ENCODE data around the gene OTOP2. TPM values are rescaled to one million over a fixed set of nuclear protein-coding genes. Genes with fewer than 3 reads are reported as not detected.

OTOP2 gene
- total and polyA plus RNA-seq, 2 of the 4 experiments (the other 2 are of a cell fraction): not detected

GRCh38 chr17:74960570-74961342 is 36.7 kb downstream of the OTOP2 start:
- H3K4me1 ChIP-seq (ENCODE audit: control insufficient read depth, insufficient read depth, low read length): 0 out of 2 replicates have a peak, but pooled peaks cover 1% of the 10 kb centered on the region
- no peak overlapping the region for H4K5ac ChIP-seq (ENCODE audit: low read depth, low read length)
- peak overlapping the region; percentile 83 for H2AFZ ChIP-seq (replicated peaks; ENCODE audit: low read length, poor library complexity)
- in situ Hi-C loops (cut with MboI; ENCODE audit: low sequenced_read_pairs) (loop anchor here (10.0 kb wide), 1 partner anchor 244 kb away; the partner anchor contains the start of gene NUP85), intact Hi-C loops (cut with micrococcal nuclease) (loop anchor here (1.0 to 5.0 kb wide), 4 partner anchors 52 to 241 kb away; partner anchors contain the start of genes ATP5PD, KCTD2 and MRPL58), dilution Hi-C loops (cut with HindIII; ENCODE audit: low sequenced_read_pairs, unreplicated experiment) (no loop called here)
- H3K4ac ChIP-seq (ENCODE audit: low read depth, low read length): no peak overlapping the region
- H3K9ac ChIP-seq (ENCODE audit: low read depth, low read length): no peak overlapping the region
- no peaks in the 10 kb centered on the region for H3K36me3 ChIP-seq (ENCODE audit: control insufficient read depth, insufficient read depth, low read length)
- DNase-seq: peak; percentile 30
- H4K8ac ChIP-seq (ENCODE audit: low read depth in 2 of 2, low read length in 2 of 2): no peak overlapping the region
- H2BK20ac ChIP-seq (ENCODE audit: low read depth, low read length): no peak overlapping the region
- H3K27ac ChIP-seq (ENCODE audit: insufficient read depth, low read length): no peak overlapping the region
- H3K56ac ChIP-seq (ENCODE audit: extremely low read depth, insufficient read depth, low read length): no peak overlapping the region
- H2BK120ac ChIP-seq (ENCODE audit: low read depth, low read length): no peak overlapping the region
- no peaks in the 10 kb centered on the region for H3K9me1 ChIP-seq (ENCODE audit: insufficient read depth, low read length)
- 45% methylated on average over 5 of the region's 19 CpGs; no CpG with 5 or more reads in 1 of the 2 experiments for WGBS, 2 experiments (ENCODE audit: extremely low coverage in 2 of 2, insufficient read length in 1 of 2)
- H4K20me1 ChIP-seq (ENCODE audit: insufficient read depth, low read length): no peaks in the 10 kb centered on the region
- no peak overlapping the region for H3K4me3 ChIP-seq (ENCODE audit: insufficient read depth, low read depth, low read length)
- peak overlapping the region; percentile 90 for H2AK9ac ChIP-seq (replicated peaks; ENCODE audit: low read depth, low read length, poor library complexity)
- H3K14ac ChIP-seq (replicated peaks; ENCODE audit: low read depth, low read length): no peak overlapping the region
- BruUV-seq (replicated peaks): no TSS peak
- H3K79me1 ChIP-seq (ENCODE audit: low read depth in 1 of 2, low read length in 2 of 2): no peaks in the 10 kb centered on the region
- ChIA-PET POLR2A (ENCODE audit: unreplicated experiment) (no interaction called here), CTCF (interaction anchor here (0.6 to 2.4 kb wide), 12 partner anchors 9 to 241 kb away, joined by 3 to 9 read pairs (median 4); partner anchors contain the start of genes CDR2L, FDXR and MRPL58)
- no peak overlapping the region for H3K18ac ChIP-seq (ENCODE audit: low read depth, low read length)
- no peak overlapping the region for H2AK5ac ChIP-seq (ENCODE audit: low read depth, low read length)
- H2BK5ac ChIP-seq (ENCODE audit: low read depth, low read length, poor library complexity, severe bottlenecking): no peak overlapping the region
- H3K27me3 ChIP-seq (ENCODE audit: control insufficient read depth, insufficient read depth, low read length): peaks cover 12% of the 10 kb centered on the region
- no peak overlapping the region for H3K4me2 ChIP-seq (ENCODE audit: low read depth, low read length)
- ATAC-seq (ENCODE audit: low read depth): peak; percentile 21; the same call in 1 of the 2 replicates
- H3K9me3 ChIP-seq (ENCODE audit: control insufficient read depth, insufficient read depth, low read length): no peaks in the 10 kb centered on the region
- TF ChIP-seq FOS (IDR thresholded peaks at IDR 0.05; ENCODE audit: low read depth, low read length) (no peak), CTCF (conservative IDR thresholded peaks at IDR 0.05; ENCODE audit: low read depth, low read length) (peak; percentile 47), MXI1 (IDR thresholded peaks at IDR 0.05; ENCODE audit: borderline replicate concordance, low read depth, low read length) (no peak), BHLHE40 (IDR thresholded peaks at IDR 0.05; ENCODE audit: low read depth, low read length) (peak; percentile 92), RAD21 (IDR thresholded peaks at IDR 0.05; ENCODE audit: low read length) (peak; percentile 37; the same call in 1 of the 2 replicates), SMC3 (IDR thresholded peaks at IDR 0.05; ENCODE audit: low read depth, low read length) (peak; percentile 28), USF2 (IDR thresholded peaks at IDR 0.05; ENCODE audit: low read depth, low read length) (peak; percentile 76; the same call in 1 of the 2 replicates), POLR2A (IDR thresholded peaks at IDR 0.05; ENCODE audit: low read depth, low read length) (no peak)
- no peak overlapping the region; the same call in 1 of the 2 replicates for H3K23ac ChIP-seq (ENCODE audit: low read depth, low read length)
- no peak overlapping the region for H4K91ac ChIP-seq (ENCODE audit: insufficient read depth, low read depth, low read length)
- H2BK15ac ChIP-seq (ENCODE audit: low read depth, low read length): no peak overlapping the region

Data from IMR-90 (cell line).